ENCODE results near the gene LRRTM3.

LRRTM3 gene

GRCh38 chr10:66925373-66925772 lies 463 bp upstream of the LRRTM3 start:
- no peaks in the 10 kb centered on the region for H3K36me3 ChIP-seq (ENCODE audit: control insufficient read depth in 2 of 2, insufficient read depth in 1 of 2, low read length in 2 of 2)
- H3K9me3 ChIP-seq (ENCODE audit: control insufficient read depth, insufficient read depth, low read depth, low read length), result no peaks in the 10 kb centered on the region
- H3K27ac ChIP-seq (ENCODE audit: extremely low read depth, low read depth, low read length), result no peak overlapping the region
- POLR2A ChIA-PET, result no interaction called here
- no peak overlapping the region for H3K4me3 ChIP-seq (ENCODE audit: low read depth, low read length)
- TF ChIP-seq ZFP41 (tag by site-specific recombination; IDR thresholded peaks at IDR 0.05; ENCODE audit: borderline replicate concordance), result no peak
- no peak for TF ChIP-seq ZNF510 (tag by site-specific recombination; IDR thresholded peaks at IDR 0.05; ENCODE audit: insufficient replicate concordance)
- no peak for TF ChIP-seq REPIN1 (tag by site-specific recombination; IDR thresholded peaks at IDR 0.05; ENCODE audit: low read depth)
- TF ChIP-seq ZNF645 (tag by site-specific recombination; IDR thresholded peaks at IDR 0.05), result no peak
- TF ChIP-seq ZNF302 (tag by site-specific recombination; IDR thresholded peaks at IDR 0.05; ENCODE audit: low read depth), result no peak
- TF ChIP-seq ATF2 (tag by site-specific recombination; IDR thresholded peaks at IDR 0.05; ENCODE audit: low read depth), result no peak
- TF ChIP-seq ZNF548 (tag by site-specific recombination; IDR thresholded peaks at IDR 0.05), result no peak
- no peak for TF ChIP-seq ZNF202 (tag by site-specific recombination; IDR thresholded peaks at IDR 0.05; ENCODE audit: borderline replicate concordance)
- no peak for TF ChIP-seq ZNF558 (tag by site-specific recombination; IDR thresholded peaks at IDR 0.05)
- no peak for TF ChIP-seq ZNF239 (tag by site-specific recombination; IDR thresholded peaks at IDR 0.05)
- TF ChIP-seq ZBTB26 (tag by site-specific recombination; optimal IDR thresholded peaks at IDR 0.05), result no peak
- TF ChIP-seq CTCF (tag by site-specific recombination; IDR thresholded peaks at IDR 0.05), result no peak
- TF ChIP-seq PRDM6 (tag by site-specific recombination; IDR thresholded peaks at IDR 0.05), result no peak
- no peaks in the 10 kb centered on the region for H3K4me1 ChIP-seq (ENCODE audit: control insufficient read depth, insufficient read depth, low read length)
- CTCF ChIA-PET, result interaction anchor here (0.6 to 1.3 kb wide), 5 partner anchors 9 to 902 kb away, joined by 3 to 7 read pairs (median 3); no protein-coding TSS in a partner anchor

- CTCF ChIA-PET, result no interaction called here
- Histone ChIP-seq H3K36me3 (ENCODE audit: control insufficient read depth in 2 of 2, insufficient read depth in 1 of 2, low read length in 2 of 2) (no peaks in the 10 kb centered on the region), H3K9me3 (ENCODE audit: control insufficient read depth, insufficient read depth, low read depth, low read length) (no peaks in the 10 kb centered on the region), H3K27ac (ENCODE audit: extremely low read depth, low read depth, low read length) (no peak overlapping the region), H3K4me3 (ENCODE audit: low read depth, low read length) (no peak overlapping the region), H3K4me1 (ENCODE audit: control insufficient read depth, insufficient read depth, low read length) (no peaks in the 10 kb centered on the region)
- POLR2A ChIA-PET, result no interaction called here
- TF ChIP-seq ZNF362 (tag by site-specific recombination; IDR thresholded peaks at IDR 0.05) (no peak), ZBTB7A (tag by site-specific recombination; IDR thresholded peaks at IDR 0.05; ENCODE audit: low read depth) (no peak), ZBTB8A (tag by site-specific recombination; IDR thresholded peaks at IDR 0.05) (no peak), BCL11B (tag by site-specific recombination; IDR thresholded peaks at IDR 0.05; ENCODE audit: low read depth) (no peak), ZNF830 (tag by site-specific recombination; IDR thresholded peaks at IDR 0.05; ENCODE audit: low read depth) (no peak), ZBTB17 (tag by site-specific recombination; IDR thresholded peaks at IDR 0.05) (no peak), ZNF639 (tag by site-specific recombination; IDR thresholded peaks at IDR 0.05) (no peak), ZNF354C (tag by site-specific recombination; IDR thresholded peaks at IDR 0.05; ENCODE audit: borderline replicate concordance, low read depth) (no peak), ZNF548 (tag by site-specific recombination; IDR thresholded peaks at IDR 0.05) (no peak), ZNF2 (tag by site-specific recombination; IDR thresholded peaks at IDR 0.05) (no peak), ZNF214 (tag by site-specific recombination; IDR thresholded peaks at IDR 0.05; ENCODE audit: borderline replicate concordance) (no peak), ZNF350 (tag by site-specific recombination; IDR thresholded peaks at IDR 0.05) (no peak), ZNF654 (tag by site-specific recombination; IDR thresholded peaks at IDR 0.05; ENCODE audit: low read depth) (no peak), ZNF23 (tag by site-specific recombination; IDR thresholded peaks at IDR 0.05; ENCODE audit: borderline replicate concordance) (no peak)
Observed at GRCh38 chr10:66926841-66927240, 1.0 kb downstream of the LRRTM3 start.

Data from HEK293 (cell line).